HG02759 (cell line): ENCODE results near the gene GATA3.

Experiments
- ATAC-seq: cut with Tn5 transposase; IDR thresholded peaks from one replicate; pipeline ENCODE4 v1.9.1; 2021; ENCODE audit warnings: mild to moderate bottlenecking, moderate library complexity; ENCODE audit not compliant: unreplicated experiment

The GATA3 gene

GRCh38 chr10:8063128-8063908 is 8.8 kb downstream of the GATA3 start:
- no peak for ATAC-seq

DNA sequence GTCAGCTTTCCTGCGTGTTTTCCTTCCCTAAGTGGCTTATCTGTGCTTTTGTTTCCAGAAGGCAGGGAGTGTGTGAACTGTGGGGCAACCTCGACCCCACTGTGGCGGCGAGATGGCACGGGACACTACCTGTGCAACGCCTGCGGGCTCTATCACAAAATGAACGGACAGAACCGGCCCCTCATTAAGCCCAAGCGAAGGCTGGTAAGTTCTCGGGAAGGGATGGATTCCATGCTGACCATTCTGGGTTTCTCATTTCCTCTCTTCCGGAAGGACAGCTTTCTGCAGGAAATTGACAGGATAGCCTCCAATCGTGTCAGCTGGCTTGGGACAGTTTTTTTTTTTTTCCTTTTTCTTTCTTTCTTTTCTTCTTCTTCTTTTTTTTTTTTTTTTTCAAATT is 9.4 kb downstream of the GATA3 start:
- ATAC-seq = no peak

DNA sequence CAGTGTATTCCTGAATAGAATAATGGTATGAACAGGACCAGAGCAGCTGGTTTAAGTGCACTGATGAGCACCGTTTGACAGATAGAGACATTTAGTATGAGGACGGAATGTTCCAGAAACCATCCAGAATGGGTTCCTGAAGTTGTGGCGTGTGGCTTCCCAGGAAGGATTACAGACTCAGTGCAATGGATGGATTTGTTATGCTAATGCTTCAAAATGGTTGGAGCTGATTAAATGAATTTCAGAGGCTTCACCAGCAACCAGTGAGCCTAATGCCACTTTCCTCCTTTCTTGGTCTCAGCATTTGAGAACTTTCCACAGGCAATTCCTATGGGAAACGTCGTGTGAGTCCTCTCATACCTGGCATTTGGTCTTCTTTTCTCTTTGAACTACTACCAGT is 9.9 kb downstream of the GATA3 start:
- ATAC-seq = no peak

GRCh38 chr10:8065651-8066050 is 11.2 kb downstream of the GATA3 start:
- no peak for ATAC-seq

GRCh38 chr10:8066124-8066523 is 11.6 kb downstream of the GATA3 start:
- ATAC-seq = no peak

GRCh38 chr10:8066797-8067196 is 12.3 kb downstream of the GATA3 start:
- ATAC-seq = no peak

DNA sequence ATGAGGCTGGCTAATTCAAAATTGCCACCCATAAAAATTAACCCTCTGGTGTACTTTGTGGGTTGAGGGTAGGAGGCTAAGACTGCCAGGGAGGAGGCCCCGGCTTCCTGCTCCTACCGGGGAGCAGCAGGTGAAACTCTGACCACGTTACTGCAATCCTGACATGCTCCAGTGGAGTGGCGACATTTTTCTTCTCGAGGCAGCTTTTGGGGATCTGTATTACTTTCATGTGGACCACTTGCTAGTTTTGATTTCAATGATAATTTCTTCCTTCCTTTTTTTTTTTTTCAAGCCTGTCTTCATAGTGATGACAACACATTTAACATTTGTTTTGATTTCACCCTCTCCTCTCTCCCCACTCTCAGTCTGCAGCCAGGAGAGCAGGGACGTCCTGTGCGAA is 14.6 kb downstream of the GATA3 start:
- no peak for ATAC-seq

DNA sequence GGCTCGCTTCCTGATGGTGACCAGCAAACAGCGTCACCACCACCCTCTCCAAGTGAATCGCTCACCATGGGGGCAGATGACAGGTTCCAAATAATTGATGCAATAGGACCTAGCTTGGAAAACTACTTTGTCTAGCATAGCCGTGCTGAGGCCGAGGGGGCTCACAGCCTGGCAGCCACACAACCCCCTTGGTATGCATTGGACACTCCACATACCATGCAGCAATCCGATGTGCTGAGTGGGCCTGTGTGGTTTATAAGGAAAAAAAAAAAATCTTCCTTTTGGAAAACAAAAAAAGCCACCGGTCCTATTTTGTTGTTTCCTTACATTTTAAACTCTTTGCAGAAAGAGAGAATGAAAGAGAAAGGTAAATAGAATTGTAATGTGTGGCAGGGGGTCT is 15.1 kb downstream of the GATA3 start:
- ATAC-seq = no peak

DNA sequence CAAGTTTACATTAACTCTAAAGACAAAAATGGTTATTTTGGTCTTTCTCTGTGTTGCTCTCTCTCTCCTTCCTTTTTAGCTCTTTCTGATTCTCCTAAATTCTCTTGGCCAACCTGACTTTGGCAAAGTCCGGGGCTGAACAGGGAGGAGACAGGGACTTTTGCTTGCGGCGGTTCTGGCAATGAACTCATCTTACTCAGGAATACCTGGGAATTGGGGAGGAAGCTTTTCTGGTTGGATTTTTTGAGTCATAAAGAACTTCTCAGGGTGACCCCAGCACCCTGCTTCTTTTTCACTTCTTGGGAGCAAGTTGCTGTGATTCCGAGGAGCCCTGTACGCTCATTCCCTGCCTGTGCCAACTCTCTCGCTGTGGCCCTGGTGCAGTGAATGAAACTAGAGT is 16.0 kb downstream of the GATA3 start:
- no peak for ATAC-seq

GRCh38 chr10:8071006-8071405 is 16.5 kb downstream of the GATA3 start:
- no peak for ATAC-seq

GRCh38 chr10:8071666-8072065 is 17.2 kb downstream of the GATA3 start:
- no peak for ATAC-seq

- no peak for ATAC-seq
Observed at GRCh38 chr10:8072211-8072610, 17.7 kb downstream of the GATA3 start.

- ATAC-seq = no peak
Observed at GRCh38 chr10:8073691-8074416, 19.4 kb downstream of the GATA3 start.

- no peak for ATAC-seq
Observed at GRCh38 chr10:8074881-8075280, 20.4 kb downstream of the GATA3 start.

DNA sequence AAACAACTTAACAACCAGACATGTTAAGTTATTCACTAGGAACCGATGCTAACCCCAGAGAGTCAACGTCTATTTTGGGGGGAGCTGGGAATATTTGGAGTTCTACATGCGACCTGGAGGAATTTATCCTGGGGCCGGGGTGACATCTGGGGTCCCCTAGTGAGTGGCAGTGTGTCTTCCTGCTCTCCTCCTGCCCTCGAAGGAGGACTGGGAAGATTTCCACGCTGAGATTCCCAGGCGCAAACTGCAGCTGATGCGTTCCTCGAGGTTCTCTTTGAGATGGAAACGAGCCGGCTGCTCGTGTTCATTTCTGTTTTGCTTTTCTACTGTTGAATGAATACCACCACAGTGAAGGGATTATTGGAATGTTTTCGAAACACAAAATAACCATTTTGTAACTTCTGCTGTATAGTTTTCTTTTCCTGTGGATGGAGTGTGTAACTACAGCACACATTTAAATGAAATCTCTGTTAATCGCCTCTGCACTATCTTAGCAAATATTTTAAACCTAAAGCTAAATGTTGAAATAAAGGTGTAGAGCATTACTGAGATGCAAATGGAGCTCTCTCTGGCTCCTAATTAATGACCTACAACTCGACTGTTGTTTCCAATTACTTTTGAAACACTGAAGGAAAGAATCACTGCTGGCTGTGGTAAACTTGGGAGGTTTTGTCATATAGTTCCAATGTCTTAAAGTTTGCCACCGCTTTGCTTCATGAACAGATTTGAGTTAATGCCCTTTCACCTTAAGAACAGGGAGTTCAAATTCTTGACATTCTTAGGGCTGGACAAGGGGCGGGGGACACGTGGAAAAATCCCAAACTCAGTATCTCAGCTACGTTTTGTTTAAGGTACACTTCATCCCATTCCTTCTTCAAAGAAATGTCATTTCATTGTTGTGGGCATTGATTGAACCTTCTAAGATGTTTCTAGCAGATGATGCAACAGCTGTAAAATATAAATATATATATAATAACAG is 21.1 kb downstream of the GATA3 start:
- ATAC-seq = no peak

- ATAC-seq = no peak
Observed at GRCh38 chr10:8076933-8077332, 22.4 kb downstream of the GATA3 start.

DNA sequence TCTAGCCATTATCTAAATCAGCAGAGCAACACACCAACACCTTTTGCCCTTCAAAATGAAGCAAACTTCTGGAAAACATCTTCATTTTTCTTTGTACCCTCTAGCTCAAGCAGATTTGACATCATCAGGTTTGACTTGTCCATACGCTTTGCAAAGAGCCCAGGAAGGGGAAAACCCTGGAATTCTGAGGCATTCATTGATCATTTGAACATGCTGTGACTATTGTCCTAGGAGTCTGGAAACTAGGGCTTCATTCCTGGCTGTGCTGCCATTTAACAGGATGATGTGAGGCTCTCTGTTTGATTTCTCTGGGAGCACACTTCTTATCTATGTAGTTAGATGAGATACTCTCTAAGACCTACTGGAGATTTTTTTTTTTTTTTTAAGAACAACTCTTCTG is 23.5 kb downstream of the GATA3 start:
- no peak for ATAC-seq

DNA sequence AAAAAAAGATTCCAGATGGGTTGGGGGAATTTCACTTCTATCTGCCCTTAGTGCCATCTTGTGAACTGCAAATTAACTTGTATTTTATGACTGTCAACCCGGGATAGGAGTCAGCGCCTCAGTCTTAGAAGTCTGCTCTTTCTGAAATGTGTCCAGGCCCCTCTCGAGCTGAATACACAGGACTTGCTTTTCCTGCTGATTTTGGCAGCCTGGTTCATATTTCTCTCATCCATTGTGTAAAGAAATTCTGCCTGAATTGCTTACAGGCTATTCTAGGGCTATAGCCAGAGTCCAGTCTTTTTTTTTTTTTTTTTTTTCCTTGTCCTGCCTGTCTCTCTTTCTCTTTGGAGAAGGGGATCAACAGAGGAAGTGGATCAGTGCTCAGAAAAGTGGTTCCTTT is 24.6 kb downstream of the GATA3 start:
- ATAC-seq = no peak

DNA sequence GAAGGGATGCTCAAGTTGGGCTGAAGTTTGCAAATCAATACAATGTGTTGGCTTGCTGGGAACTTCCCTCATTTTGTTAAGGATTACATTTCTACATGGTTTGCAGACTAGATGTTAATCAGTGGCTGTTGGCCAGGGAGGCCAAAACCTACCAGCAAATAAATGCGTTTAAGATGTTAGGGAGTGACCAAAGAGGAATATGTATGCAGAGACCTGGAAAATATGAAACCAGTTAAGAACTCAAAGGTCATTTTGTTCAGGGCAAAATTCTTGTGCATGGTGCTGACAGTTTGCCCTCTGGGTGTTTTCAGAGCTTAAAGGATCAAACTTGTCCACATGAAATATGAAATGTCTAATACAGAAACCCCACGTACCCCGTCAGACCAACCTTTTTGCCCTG is 30.3 kb downstream of the GATA3 start:
- ATAC-seq = no peak

- ATAC-seq = no peak
Observed at GRCh38 chr10:8085251-8085650, 30.8 kb downstream of the GATA3 start.

DNA sequence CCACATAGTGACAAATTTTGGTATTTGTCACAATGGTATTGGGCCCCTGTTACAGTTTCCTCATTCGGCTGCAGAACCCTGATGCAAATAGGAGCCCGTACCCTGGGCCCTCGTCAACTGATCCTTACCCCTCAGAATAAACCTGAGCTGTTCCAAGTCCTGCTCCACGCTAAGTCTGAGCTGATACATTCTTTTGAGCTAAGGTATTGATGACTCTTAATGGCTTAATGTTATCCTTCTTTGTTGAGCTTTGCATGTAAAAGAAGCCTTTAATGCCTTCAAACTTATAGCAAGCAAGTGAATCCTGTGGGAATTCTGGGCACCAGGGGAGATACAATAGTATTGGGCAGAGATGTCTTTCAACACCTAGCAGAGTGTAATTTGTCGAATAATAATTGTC is 31.8 kb downstream of the GATA3 start:
- ATAC-seq = no peak
